CD14-positive monocyte (primary cell): Measurements from ENCODE around the gene C1QTNF6. TPM values are rescaled to one million over a fixed set of nuclear protein-coding genes. Genes with fewer than 3 reads are reported as not detected.
A peak's percentile ranks its signal among the peaks of the same experiment; 100 is the strongest.

Experiments
- DNase-seq, 3 donors: peaks; one replicate each; pipeline ENCODE4 v3.0.0-alpha.2; 2011 to 2022
- H2AFZ ChIP-seq: 2 replicates; pipeline ENCODE4 v1.6.0; 2012; ENCODE audit warnings: mild to moderate bottlenecking, low read depth, low read length, inconsistent platforms; ENCODE audit not compliant: insufficient read depth, poor library complexity, severe bottlenecking
- H3K27ac ChIP-seq, 2 donors: 1 replicate in 1 of 2; 2 replicates in 1 of 2; pipeline ENCODE4 v1.5.1; 2012 to 2013; ENCODE audit warnings: low read length in 2 of 2, control low read depth in 1 of 2, inconsistent platforms in 1 of 2, low read depth in 1 of 2, mild to moderate bottlenecking in 1 of 2
- H3K27me3 ChIP-seq, 2 donors: one replicate each; pipeline versions ENCODE4 v1.6.0 to v1.6.1; 2011 to 2013; ENCODE audit warnings: low read length in 2 of 2; ENCODE audit not compliant: control insufficient read depth in 2 of 2, insufficient read depth in 2 of 2
- H3K36me3 ChIP-seq, 2 donors: replicated peaks in 1 of 2; 1 replicate in 1 of 2; 2 replicates in 1 of 2; pipeline versions ENCODE4 v1.5.1 to v1.6.1; 2012 to 2013; ENCODE audit warnings: low read length in 2 of 2, control low read depth in 1 of 2, inconsistent platforms in 1 of 2, mild to moderate bottlenecking in 1 of 2; ENCODE audit not compliant: insufficient read depth in 2 of 2, control insufficient read depth in 1 of 2
- H3K4me1 ChIP-seq, 2 donors: 1 replicate in 1 of 2; 2 replicates in 1 of 2; pipeline versions ENCODE4 v1.5.1 to v1.6.1; 2012 to 2013; ENCODE audit warnings: low read length in 2 of 2, control low read depth in 1 of 2, inconsistent platforms in 1 of 2, mild to moderate bottlenecking in 1 of 2, moderate library complexity in 1 of 2; ENCODE audit not compliant: insufficient read depth in 2 of 2, control insufficient read depth in 1 of 2
- H3K4me2 ChIP-seq: replicated peaks from 2 replicates; pipeline ENCODE3; 2012; ENCODE audit warnings: low read length, moderate library complexity, mild to moderate bottlenecking; ENCODE audit not compliant: poor library complexity, severe bottlenecking; ENCODE audit errors: extremely low read depth
- H3K4me3 ChIP-seq, 3 experiments: fragments of 200-600 bp in 1 of 3; sonication (generic) in 1 of 3; replicated peaks in 1 of 3; 1 replicate in 2 of 3; 2 replicates in 1 of 3; pipeline ENCODE4 v1.5.1; 2011 to 2013; ENCODE audit warnings: low read length in 3 of 3, mild to moderate bottlenecking in 3 of 3, control low read depth in 2 of 3, low read depth in 2 of 3, inconsistent platforms in 1 of 3, moderate library complexity in 1 of 3
- H3K79me2 ChIP-seq: 2 replicates; pipeline ENCODE4 v1.6.0; 2012; ENCODE audit warnings: mild to moderate bottlenecking, control low read depth, inconsistent platforms, low read length, moderate library complexity; ENCODE audit not compliant: insufficient read depth
- H3K9ac ChIP-seq: 2 replicates; pipeline ENCODE4 v1.6.0; 2017; ENCODE audit warnings: low read length, mild to moderate bottlenecking; ENCODE audit not compliant: insufficient read depth, poor library complexity, severe bottlenecking
- H3K9me3 ChIP-seq, 2 donors: replicated peaks in 1 of 2; 1 replicate in 1 of 2; 2 replicates in 1 of 2; pipeline versions ENCODE4 v1.5.1 to v1.6.1; 2012 to 2013; ENCODE audit warnings: low read length in 2 of 2, control low read depth in 1 of 2; ENCODE audit not compliant: control insufficient read depth in 1 of 2, insufficient read depth in 1 of 2
- H4K20me1 ChIP-seq: 2 replicates; pipeline ENCODE4 v1.6.0; 2012; ENCODE audit warnings: mild to moderate bottlenecking, low read length, control low read depth, moderate library complexity; ENCODE audit not compliant: insufficient read depth
- H3K27ac Mint-ChIP-seq, 7 donors: one replicate each; pipeline ENCODE4 v1.8.0; 2020; ENCODE audit warnings: mild to moderate bottlenecking in 7 of 7, mixed read lengths in 7 of 7, moderate library complexity in 6 of 7, inconsistent platforms in 2 of 7
- H3K27me3 Mint-ChIP-seq, 3 donors: one replicate each; pipeline ENCODE4 v1.8.0; 2021 to 2022; ENCODE audit warnings: low read depth in 3 of 3, mild to moderate bottlenecking in 3 of 3, mixed read lengths in 3 of 3, moderate library complexity in 3 of 3, inconsistent platforms in 1 of 3
- H3K36me3 Mint-ChIP-seq, 2 donors: one replicate each; pipeline ENCODE4 v1.8.0; 2020; ENCODE audit warnings: mixed read lengths in 2 of 2, inconsistent platforms in 1 of 2, mild to moderate bottlenecking in 1 of 2
- H3K4me1 Mint-ChIP-seq: one replicate; pipeline ENCODE4 v1.8.0; 2020; ENCODE audit warnings: mild to moderate bottlenecking, mixed read lengths
- H3K4me3 Mint-ChIP-seq, 2 donors: one replicate each; pipeline ENCODE4 v1.8.0; 2020; ENCODE audit warnings: mild to moderate bottlenecking in 2 of 2, mixed read lengths in 2 of 2, moderate library complexity in 1 of 2
- H3K9me3 Mint-ChIP-seq, 7 donors: one replicate each; pipeline ENCODE4 v1.8.0; 2020 to 2022; ENCODE audit warnings: mixed read lengths in 7 of 7, mild to moderate bottlenecking in 6 of 7, moderate library complexity in 6 of 7, inconsistent platforms in 2 of 7
- WGBS: methylation state at CpG from one replicate; pipeline ENCODE4 v1.1.5; 2013; ENCODE audit warnings: missing lambda C conversion rate; ENCODE audit not compliant: insufficient coverage; 5-methylcytosine and 5-hydroxymethylcytosine counted together
- intact Hi-C, 2 donors: fragments of 100-400 bp; cut with micrococcal nuclease; formaldehyde crosslinking; loops; one replicate each; pipeline versions ENCODE4 v1.15.0 to v1.15.1; 2023
- polyA plus RNA-seq, 3 donors: library from polyadenylated mRNA; depleted of rRNA in 1 of 3; unstranded in 2 of 3; stranded (reverse) in 1 of 3; fragments of 300-500 nt in 2 of 3; fragments of >200 nt in 1 of 3; fragmentation: Illumina TruSeq in 2 of 3; gene quantifications; 1 replicate in 2 of 3; 2 replicates in 1 of 3; pipeline ENCODE4 v1.2.3, GENCODE V29; 2012 to 2021
- TF ChIP-seq, protein P1 (sequence below): fragments of 200-600 bp; IDR thresholded peaks from one replicate; pipeline ENCODE4 v1.8.0; 2022; ENCODE audit warnings: antibody characterized with exemption, mild to moderate bottlenecking

The C1QTNF6 gene
- polyA plus RNA-seq, 3 donors, result 0.14 to 2.3 (median 0.24) TPM

DNA sequence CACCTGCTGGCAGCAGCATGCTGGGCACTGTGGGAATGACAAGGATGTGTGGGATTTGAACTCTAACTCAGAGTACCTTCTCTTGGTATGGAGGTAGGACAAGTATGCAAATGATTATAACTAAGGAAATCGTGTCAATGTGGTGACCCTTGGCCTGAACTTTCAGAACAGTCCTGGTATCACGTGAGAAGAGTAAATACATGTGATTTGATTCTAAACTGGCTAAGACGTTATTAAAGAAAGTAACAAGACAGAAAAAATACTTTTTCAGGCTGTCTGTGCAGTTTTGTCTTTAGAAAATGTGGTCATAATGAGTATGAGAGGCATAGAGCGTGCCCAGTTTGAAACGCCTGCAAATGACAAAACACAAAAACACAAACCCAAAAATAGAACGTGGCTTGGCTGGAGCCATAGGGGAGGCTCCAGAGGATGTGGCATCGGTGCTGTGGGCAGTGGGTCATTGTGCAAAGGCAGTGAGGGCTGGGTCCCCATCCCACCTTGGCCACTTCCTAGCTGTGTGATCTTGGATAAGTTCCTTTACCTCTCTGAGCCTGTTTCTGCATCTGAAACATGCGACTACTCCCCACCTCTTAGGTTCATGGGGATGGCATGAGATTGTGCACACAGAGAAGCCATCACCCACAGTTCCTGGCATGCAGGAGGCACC is 19.9 kb downstream of the C1QTNF6 start:
- Histone ChIP-seq H2AFZ (no peak overlapping the region), H3K4me3 (no peak overlapping the region), H3K4me2 (no peak overlapping the region), H3K79me2 (no peaks in the 10 kb centered on the region), H3K4me1 (peaks cover 0 to 4% of the 10 kb centered on the region in 2 donors), H3K27ac (no peak overlapping the region), H4K20me1 (no peaks in the 10 kb centered on the region), H3K9ac (no peak overlapping the region), H3K9me3 (no peaks in the 10 kb centered on the region), H3K27me3 (no peaks in the 10 kb centered on the region), H3K36me3 (no peaks in the 10 kb centered on the region)
- Mint-ChIP-seq H3K36me3 (no peaks in the 10 kb centered on the region), H3K4me3 (peak overlapping the region in 1 of 2 donors; percentile 26), H3K4me1 (peaks cover 4% of the 10 kb centered on the region), H3K27me3 (peaks cover 8 to 14% (median 9%) of the 10 kb centered on the region in 3 donors), H3K9me3 (peaks cover 0 to 9% (median 4%) of the 10 kb centered on the region in 7 donors), H3K27ac (no peak overlapping the region)
- WGBS, result 88% methylated on average over 3 of the region's 8 CpGs
- TF ChIP-seq, protein P1, sequence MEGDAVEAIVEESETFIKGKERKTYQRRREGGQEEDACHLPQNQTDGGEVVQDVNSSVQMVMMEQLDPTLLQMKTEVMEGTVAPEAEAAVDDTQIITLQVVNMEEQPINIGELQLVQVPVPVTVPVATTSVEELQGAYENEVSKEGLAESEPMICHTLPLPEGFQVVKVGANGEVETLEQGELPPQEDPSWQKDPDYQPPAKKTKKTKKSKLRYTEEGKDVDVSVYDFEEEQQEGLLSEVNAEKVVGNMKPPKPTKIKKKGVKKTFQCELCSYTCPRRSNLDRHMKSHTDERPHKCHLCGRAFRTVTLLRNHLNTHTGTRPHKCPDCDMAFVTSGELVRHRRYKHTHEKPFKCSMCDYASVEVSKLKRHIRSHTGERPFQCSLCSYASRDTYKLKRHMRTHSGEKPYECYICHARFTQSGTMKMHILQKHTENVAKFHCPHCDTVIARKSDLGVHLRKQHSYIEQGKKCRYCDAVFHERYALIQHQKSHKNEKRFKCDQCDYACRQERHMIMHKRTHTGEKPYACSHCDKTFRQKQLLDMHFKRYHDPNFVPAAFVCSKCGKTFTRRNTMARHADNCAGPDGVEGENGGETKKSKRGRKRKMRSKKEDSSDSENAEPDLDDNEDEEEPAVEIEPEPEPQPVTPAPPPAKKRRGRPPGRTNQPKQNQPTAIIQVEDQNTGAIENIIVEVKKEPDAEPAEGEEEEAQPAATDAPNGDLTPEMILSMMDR, result no peak
- no peak for DNase-seq
- intact Hi-C loops, result loop anchor here (2.0 to 5.0 kb wide), 3 partner anchors 31 to 289 kb away; no protein-coding TSS in a partner anchor

DNA sequence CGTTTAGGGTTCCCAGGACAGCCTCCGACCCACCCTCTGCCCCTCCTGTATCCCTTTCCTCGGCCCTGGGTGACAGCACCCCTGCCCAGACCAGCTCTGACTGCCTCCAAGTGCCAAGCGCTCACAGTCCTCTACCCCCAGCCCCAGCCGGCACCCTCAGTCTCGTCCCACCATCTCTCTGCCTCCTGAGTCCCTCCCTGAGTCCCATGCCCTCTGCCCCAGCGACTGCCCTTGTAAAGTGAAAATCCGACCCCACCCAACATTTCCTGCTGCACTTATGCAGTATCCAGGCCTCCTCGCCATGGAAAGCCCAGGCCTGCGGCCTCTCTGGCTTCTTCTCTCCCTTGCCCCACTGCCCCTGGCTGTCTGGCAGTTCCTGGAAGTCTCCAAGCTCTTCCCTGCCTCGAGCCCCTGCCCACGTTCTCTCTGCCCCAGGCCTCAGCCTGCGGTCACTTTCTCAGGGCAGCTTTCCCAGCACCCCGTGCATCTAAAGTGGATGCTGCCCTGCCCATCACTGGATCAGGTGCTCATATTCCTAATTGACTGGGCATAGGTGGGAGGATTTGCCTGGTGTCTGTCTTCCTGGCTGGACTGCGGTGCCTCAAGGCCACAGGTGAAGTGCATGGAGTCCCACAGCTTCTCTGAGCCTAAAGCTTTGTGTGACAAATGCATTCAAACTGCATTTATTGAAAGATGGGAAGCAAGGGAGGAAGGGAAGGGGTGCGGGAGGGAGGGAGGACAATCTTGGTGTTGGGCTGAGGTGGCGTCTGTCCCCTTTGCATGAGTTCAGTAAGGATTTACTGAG is 20.7 kb downstream of the C1QTNF6 start:
- Histone ChIP-seq H3K9ac (no peak overlapping the region), H3K4me2 (no peak overlapping the region), H3K4me3 (no peak overlapping the region), H3K27me3 (no peaks in the 10 kb centered on the region), H4K20me1 (no peaks in the 10 kb centered on the region), H3K79me2 (no peaks in the 10 kb centered on the region), H3K36me3 (no peaks in the 10 kb centered on the region), H3K27ac (no peak overlapping the region), H2AFZ (no peak overlapping the region), H3K9me3 (no peaks in the 10 kb centered on the region), H3K4me1 (peaks cover 0 to 4% of the 10 kb centered on the region in 2 donors)
- Mint-ChIP-seq H3K36me3 (no peaks in the 10 kb centered on the region), H3K9me3 (peaks cover 0 to 9% (median 4%) of the 10 kb centered on the region in 7 donors), H3K4me3 (peak overlapping the region in 1 of 2 donors; percentile 34), H3K27ac (no peak overlapping the region), H3K4me1 (peaks cover 4% of the 10 kb centered on the region), H3K27me3 (peaks cover 7 to 14% (median 9%) of the 10 kb centered on the region in 3 donors)
- no peak for DNase-seq
- 80% methylated on average over 17 of the region's 17 CpGs for WGBS
- intact Hi-C loops, result loop anchor here (2.0 to 5.0 kb wide), 3 partner anchors 31 to 290 kb away; no protein-coding TSS in a partner anchor
- TF ChIP-seq, protein P1, result no peak
